OCI-LY3 (cell line): ENCODE results near the gene TK1.

Experiments used
- CTCF ChIP-seq: fragments of 200-600, 300-600 bp; sonication (generic); IDR thresholded peaks from 2 replicates; pipeline ENCODE4 v1.5.1; 2014; ENCODE audit warnings: antibody characterized with exemption, low read length, low read depth
- EZH2phosphoT487 ChIP-seq: fragments of 200-600 bp; shearing (Covaris generic); IDR thresholded peaks from 2 replicates; pipeline ENCODE4 v1.6.1; 2018; ENCODE audit warnings: antibody characterized with exemption, mixed run types, low read depth

DNA sequence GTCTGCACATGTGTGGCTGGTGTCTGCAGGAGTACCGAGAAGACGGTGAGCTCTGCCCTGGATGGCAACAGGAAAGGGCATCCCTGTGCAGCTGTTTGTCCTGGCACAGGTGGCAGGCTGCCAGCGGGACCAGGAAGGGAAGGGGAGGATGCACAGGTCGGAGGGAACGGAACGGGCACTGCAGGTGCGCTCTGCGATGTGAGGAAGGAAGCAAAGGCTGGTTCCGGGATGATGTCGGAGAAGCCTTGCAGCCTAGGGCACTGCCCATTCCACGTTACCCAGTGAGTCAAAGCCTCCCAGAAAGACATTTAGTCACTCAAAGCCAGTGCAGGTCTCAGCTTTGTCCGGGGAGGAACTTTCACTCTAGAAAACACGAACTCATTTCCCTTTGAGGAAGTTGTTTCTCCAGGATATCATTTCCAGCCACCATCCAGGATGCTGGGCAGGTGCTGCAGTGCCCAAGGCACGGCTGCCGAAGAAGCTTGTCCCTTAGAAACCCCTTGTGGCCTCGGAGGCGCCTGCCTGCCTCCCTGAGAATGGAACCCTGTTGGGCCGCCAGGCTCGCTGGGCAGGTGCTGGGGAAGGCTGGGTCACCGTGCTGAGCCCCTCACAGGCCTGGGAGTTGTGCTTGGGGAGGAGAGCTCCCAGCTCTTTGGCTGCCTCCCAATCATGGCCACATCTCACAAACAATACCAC is 40.1 kb upstream of the TK1 start:
- no peak for TF ChIP-seq CTCF
- no peak for TF ChIP-seq EZH2phosphoT487
